GM10266 (cell line): ENCODE measurements around the gene CCDC112.

Experiments
- DNase-seq: peaks from one replicate; pipeline ENCODE4 v3.0.0; 2012; ENCODE audit errors: extremely low spot score
- CTCF ChIP-seq: IDR thresholded peaks from 2 replicates; pipeline ENCODE4 v1.5.1; 2012; ENCODE audit warnings: mild to moderate bottlenecking, low read depth; ENCODE audit not compliant: control insufficient read depth, insufficient read depth; ENCODE audit errors: missing control alignments

Gene CCDC112

GRCh38 chr5:115296124-115297022 lies at the start of gene CCDC112:
CCDC112 (minus strand) TSS chr5:115296654; CDS start chr5:115296543, 111 bp downstream.
- DNase-seq = peak; percentile 96
- no peak for TF ChIP-seq CTCF

- no peak for DNase-seq
- TF ChIP-seq CTCF = no peak
Measured at GRCh38 chr5:115345344-115345743, 48.9 kb upstream of the CCDC112 start.

- DNase-seq = no peak
- TF ChIP-seq CTCF = no peak
Measured at GRCh38 chr5:115343855-115344254, 47.4 kb upstream of the CCDC112 start.

GRCh38 chr5:115342590-115343377 lies 46.3 kb upstream of the CCDC112 start:
- TF ChIP-seq CTCF = no peak
- no peak for DNase-seq

- DNase-seq = no peak
- TF ChIP-seq CTCF = no peak
Measured at GRCh38 chr5:115341745-115342144, 45.3 kb upstream of the CCDC112 start.

GRCh38 chr5:115338851-115339250 lies 42.4 kb upstream of the CCDC112 start:
- DNase-seq = no peak
- TF ChIP-seq CTCF = no peak

GRCh38 chr5:115337882-115338281 lies 41.4 kb upstream of the CCDC112 start:
- DNase-seq = no peak
- TF ChIP-seq CTCF = no peak
